GM21367 (cell line): Measurements from ENCODE around the gene TAS1R3.

ENCODE experiments used
- ATAC-seq: cut with Tn5 transposase; IDR thresholded peaks from one replicate; pipeline ENCODE4 v1.9.1; 2021; ENCODE audit not compliant: unreplicated experiment

Gene TAS1R3

DNA sequence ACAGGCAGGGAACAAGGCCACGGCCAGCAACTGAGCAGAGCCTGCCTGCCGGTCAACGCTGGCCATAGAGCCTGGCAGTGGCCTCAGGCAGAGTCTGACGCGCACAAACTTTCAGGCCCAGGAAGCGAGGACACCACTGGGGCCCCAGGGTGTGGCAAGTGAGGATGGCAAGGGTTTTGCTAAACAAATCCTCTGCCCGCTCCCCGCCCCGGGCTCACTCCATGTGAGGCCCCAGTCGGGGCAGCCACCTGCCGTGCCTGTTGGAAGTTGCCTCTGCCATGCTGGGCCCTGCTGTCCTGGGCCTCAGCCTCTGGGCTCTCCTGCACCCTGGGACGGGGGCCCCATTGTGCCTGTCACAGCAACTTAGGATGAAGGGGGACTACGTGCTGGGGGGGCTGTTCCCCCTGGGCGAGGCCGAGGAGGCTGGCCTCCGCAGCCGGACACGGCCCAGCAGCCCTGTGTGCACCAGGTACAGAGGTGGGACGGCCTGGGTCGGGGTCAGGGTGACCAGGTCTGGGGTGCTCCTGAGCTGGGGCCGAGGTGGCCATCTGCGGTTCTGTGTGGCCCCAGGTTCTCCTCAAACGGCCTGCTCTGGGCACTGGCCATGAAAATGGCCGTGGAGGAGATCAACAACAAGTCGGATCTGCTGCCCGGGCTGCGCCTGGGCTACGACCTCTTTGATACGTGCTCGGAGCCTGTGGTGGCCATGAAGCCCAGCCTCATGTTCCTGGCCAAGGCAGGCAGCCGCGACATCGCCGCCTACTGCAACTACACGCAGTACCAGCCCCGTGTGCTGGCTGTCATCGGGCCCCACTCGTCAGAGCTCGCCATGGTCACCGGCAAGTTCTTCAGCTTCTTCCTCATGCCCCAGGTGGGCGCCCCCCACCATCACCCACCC lies at the start of gene TAS1R3:
TAS1R3 (plus strand) TSS at position 213 of the 898 bp plus-strand sequence; CDS start at position 279, 66 bp downstream.
- ATAC-seq = no peak

DNA sequence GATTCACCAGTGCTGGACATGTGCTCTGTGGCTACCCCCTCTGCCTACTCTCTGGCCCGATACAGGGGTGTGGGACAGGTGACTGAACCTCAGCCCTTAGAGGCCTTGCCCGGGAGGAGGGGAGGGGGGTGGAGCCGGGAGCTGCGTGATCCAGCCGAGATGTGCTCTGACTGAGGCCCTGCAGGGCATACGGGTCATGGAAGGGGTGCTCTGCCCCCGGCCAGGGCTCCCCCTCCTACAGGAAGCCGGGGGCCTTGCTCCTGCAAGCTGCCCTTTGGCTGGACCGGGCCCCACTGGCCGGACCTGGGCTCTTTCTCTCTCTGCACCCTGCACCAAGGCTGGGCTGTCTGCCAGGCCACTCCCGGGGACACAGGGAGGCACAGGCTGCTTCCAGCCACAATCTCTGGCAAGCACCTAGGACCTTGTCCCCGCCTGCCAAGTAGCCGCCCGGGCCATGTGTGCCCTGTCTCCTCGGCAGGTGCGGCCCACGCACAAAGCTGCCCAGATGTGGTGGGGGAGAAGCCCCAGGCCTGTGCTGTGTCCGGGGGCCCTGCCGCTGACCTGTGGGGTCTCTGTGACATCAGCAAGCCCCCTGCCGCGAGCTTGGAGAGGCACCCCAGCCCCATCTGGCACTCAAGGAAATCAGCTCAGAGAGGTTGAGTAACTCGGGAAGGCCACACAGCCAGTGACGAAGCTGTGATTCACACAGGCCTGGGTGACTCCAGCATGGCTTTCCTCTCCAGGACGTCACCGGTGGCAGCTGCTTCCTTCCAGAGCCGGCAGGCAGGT lies 49.4 kb upstream of the TAS1R3 start:
- no peak for ATAC-seq

DNA sequence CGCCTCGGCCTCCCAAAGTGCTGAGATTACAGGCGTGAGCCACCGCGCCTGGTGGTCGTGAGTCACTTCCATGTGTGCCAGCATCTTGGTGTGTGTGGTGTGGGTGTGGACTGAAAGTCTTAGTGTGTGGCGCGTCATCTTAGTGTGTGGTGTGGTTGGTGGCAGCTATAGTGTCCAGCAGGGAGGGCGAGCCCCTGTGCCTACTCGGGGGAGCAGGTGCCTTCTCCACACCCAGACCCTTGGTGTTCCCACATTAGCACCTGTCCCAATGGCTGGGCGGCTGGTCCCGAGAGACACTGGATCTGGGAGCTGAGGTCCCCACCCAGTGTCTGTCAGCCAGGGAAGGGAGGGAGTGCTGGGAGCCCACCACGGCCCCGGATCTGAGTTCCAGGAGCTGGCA lies 48.1 kb upstream of the TAS1R3 start:
- no peak for ATAC-seq

DNA sequence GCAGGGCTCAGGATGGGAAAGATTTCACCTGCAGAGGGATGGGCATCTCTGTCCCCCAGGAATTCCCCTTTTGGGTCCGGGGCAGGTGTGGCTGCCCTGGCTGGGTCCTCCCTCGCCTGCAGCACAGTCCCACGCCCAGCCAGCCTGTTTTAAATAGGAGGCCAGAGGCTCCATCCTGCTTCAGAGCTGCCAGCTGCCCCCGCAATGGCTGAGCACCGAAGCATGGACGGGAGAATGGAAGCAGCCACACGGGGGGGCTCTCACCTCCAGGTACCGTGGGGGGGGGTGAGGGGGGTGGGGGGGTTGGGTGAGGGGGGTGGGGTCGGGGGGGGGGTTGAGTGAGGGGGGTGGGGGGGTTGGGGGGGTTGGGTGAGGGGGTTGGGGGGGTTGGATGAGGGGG lies 47.3 kb upstream of the TAS1R3 start:
- no peak for ATAC-seq

DNA sequence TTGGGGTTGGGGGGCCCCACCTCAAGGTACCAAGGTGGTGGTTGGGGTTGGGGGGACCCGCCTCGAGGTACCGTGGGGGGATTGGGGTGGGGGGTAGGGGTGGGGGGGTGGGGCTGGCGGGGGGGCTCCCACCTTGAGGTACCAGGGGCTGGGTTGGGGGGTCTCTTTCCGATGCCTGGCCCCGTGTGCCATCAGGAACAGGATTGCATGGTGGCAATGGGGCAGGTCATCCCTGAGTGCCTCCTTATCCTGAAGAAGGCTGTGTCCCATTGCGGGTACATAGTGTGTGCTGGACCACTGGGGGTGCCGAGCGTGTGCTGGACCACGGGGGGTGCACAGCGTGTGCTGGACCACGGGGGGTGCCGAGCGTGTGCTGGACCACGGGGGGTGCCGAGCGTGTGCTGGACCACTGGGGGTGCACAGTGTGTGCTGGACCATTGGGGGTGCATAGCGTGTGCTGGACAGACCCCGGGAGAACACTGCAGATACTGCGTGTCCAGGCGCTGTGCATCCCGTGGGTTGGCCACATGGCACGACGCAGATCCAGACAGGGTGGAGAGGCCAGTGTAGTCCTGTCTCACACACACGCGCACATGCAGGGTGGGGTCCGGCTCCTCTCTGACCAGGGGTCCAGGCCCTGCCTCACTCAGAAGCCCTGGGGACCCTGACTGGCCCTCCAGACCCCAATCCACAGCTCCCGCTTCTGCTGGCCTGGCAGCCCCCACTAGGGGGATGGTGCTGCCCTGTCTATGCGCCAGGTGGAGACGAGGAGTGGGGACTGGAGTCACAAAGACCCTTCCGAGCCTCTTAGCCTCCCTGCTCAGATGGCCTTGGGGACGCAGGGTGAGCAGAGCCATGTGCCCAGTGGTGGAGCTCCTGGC lies 46.6 kb upstream of the TAS1R3 start:
- ATAC-seq = no peak

DNA sequence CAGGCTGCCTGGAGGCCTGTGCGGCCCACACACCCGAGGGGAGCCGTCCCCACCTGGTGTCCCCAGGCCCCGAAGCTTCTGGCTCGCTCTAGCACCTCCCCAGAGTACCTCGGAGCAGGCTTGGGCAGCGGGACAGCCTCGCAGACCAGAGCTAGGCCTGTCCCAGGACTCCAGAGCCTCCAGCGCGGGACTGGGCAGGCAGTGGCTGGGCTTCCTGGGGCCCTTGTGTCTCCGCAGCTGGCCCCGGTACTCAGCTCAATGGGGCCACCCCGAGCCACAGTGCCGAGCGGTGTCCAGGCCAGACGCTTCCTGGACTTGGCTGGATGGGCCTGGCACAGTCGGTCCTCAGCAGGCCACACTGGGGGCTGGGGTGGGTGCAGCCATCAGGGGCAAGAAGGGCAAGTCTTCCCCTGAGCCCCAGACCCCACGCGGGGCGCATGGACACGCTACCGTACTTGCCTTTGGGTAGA lies 45.9 kb upstream of the TAS1R3 start:
- no peak for ATAC-seq

DNA sequence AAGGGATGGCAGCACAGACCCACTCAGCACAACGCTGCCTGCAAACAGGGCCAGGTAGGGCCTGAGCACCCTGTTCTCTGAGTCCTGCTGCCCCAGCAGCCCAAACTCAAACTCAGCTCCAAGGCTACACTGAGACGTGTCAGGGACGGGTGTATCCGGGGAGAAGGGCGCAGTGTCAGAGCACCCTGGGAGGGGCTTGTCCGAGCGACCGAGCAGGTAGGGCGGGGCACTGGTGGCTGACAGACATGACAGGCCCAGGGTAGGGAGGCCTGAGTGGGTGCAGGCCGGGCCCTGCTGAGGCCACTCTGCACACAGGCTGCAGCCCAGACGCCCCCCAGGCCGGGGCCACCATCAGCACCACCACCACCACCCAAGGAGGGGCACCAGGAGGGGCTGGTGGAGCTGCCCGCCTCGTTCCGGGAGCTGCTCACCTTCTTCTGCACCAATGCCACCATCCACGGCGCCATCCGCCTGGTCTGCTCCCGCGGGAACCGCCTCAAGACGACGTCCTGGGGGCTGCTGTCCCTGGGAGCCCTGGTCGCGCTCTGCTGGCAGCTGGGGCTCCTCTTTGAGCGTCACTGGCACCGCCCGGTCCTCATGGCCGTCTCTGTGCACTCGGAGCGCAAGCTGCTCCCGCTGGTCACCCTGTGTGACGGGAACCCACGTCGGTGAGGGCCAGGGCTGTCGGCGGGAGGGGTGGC lies 45.3 kb upstream of the TAS1R3 start:
- ATAC-seq = no peak

DNA sequence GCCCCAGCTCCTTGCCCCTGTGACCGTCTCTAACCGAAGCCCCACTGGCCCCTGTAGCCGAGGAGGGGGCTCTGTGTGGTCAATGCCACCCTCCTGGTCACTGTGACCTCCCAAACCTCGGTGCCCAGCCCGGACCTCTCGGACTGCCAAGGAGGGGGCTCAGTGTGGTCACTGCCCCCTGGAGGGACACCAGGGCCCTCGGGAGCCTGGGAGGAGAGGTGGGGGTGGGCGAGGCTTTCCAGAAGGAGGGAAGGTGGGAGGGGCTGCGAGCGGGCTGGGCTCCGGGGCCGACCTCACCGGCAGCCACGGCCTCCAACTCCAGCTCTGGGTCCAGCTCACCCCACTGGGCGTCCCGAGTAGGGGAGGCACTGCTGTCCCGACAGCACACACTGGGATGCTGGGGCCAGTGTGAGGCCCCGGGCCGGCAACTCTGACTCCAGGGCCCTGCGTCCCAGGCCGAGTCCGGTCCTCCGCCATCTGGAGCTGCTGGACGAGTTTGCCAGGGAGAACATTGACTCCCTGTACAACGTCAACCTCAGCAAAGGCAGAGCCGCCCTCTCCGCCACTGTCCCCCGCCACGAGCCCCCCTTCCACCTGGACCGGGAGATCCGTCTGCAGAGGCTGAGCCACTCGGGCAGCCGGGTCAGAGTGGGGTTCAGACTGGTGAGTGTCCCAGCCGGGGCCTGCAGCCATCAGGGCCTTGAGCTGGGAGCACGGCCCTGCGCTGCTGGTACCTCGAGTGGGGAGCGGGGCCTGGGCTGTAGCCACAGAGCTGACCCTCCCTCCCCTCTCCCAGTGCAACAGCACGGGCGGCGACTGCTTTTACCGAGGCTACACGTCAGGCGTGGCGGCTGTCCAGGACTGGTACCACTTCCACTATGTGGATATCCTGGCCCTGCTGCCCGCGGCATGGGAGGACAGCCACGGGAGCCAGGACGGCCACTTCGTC lies 44.5 kb upstream of the TAS1R3 start:
- ATAC-seq = no peak

DNA sequence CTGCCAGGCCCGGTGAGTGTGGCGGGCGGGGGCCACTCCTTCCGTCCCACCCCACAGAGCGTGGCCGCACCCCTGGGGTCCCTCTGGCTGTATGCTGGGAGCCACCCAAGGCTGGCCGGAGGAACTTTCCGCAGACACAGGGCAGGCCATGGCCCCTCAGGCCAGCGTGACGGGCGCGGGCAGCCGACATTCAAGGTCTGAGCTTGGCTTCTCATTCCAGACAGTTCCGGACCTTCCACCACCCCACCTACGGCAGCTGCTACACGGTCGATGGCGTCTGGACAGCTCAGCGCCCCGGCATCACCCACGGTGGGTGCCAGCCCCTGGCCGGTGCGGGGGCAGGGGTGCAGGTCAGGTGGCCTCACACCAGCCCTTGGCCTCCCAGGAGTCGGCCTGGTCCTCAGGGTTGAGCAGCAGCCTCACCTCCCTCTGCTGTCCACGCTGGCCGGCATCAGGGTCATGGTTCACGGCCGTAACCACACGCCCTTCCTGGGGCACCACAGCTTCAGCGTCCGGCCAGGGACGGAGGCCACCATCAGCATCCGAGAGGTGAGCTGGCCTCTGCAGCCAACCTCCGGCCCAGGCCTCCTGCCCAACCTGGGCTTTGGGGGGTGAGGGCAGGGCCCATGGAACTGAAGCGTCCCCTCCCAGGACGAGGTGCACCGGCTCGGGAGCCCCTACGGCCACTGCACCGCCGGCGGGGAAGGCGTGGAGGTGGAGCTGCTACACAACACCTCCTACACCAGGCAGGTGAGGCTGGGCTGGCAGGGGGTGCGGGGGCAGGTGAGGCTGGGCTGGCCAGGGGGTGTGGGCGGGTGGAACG lies 43.6 kb upstream of the TAS1R3 start:
- ATAC-seq = no peak

DNA sequence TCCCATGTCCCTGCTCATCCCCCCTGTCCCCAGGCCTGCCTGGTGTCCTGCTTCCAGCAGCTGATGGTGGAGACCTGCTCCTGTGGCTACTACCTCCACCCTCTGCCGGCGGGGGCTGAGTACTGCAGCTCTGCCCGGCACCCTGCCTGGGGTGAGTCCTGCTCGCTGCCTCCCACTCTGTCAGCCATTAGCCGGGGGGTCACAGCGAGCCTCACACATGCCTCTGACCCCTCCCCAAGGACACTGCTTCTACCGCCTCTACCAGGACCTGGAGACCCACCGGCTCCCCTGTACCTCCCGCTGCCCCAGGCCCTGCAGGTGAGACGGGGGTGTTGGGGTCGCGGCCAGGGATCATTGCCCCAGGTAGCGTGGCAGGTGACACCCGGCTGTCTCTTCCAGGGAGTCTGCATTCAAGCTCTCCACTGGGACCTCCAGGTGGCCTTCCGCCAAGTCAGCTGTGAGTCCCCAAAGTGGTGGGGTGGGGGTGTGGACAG lies 40.8 kb upstream of the TAS1R3 start:
- no peak for ATAC-seq

DNA sequence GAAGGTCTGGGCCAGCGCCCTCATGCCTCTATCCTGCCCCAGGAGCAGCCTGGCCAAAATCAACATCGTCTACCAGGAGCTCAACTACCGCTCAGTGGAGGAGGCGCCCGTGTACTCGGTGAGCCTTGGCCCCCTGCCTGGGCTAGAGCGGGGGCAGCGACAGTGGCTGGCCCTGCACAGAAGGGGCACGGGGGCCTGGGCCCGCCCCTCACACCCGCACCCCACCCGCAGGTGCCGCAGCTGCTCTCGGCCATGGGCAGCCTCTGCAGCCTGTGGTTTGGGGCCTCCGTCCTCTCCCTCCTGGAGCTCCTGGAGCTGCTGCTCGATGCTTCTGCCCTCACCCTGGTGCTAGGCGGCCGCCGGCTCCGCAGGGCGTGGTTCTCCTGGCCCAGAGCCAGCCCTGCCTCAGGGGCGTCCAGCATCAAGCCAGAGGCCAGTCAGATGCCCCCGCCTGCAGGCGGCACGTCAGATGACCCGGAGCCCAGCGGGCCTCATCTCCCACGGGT lies 40.0 kb upstream of the TAS1R3 start:
- ATAC-seq = no peak

DNA sequence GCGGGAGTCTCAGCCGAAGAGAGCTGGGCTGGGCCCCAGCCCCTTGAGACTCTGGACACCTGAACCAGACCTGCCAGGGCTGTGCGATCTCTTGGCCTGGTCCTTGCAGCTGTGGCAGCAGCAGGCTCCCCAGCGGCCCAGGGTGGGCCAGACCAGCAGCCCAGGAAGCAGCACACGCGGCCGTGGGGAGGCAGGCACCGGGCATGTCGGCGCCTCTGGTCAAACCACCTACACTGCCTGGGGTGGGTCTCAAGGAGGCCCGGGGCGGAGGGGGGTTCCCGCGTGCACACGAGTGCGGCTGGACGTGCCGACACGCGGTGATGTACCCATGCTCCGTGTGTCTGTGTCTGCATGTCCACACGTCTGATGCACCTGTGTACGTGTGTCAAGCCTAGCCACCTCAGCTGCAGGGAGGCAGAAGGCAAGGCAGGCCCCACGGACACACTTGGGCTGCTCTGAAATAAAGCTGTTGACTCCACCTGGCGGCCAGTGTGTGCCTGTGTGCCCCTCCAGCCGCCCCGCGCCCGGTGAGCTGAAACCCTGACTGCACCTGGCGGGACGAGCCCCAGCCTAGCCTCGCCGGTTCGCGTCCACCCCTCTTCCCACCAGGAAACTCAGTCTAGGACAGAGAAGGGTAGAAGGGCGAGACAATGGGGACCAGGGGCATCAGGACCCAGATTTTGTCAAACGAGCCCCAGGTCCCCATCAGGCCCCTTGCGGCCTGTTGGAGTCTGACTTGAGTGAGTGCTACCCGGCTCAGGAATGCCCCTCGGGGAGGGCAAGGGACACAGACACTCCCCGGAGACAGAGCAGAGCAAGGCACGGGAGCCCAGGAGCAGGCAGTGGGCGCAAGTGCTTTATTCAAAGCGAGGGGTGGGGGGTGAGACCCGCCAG lies 39.3 kb upstream of the TAS1R3 start:
- no peak for ATAC-seq

DNA sequence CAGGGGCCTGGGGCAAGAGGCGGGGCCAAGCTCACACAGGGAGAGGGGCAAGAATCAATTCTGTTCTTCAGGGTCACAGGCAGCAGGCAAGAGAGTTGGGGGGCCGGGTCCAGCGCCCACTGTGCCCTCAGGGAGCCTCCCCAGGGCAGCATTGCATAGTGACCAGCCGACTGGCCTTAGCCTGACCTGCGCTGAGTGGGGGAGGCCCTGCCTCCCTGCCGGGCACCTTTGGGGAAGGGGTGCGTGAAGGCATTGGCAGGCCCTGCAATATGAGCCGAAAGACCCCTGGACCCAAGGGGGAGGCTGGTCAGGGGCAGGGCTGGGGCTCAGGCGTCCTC lies 38.7 kb upstream of the TAS1R3 start:
- ATAC-seq = no peak

DNA sequence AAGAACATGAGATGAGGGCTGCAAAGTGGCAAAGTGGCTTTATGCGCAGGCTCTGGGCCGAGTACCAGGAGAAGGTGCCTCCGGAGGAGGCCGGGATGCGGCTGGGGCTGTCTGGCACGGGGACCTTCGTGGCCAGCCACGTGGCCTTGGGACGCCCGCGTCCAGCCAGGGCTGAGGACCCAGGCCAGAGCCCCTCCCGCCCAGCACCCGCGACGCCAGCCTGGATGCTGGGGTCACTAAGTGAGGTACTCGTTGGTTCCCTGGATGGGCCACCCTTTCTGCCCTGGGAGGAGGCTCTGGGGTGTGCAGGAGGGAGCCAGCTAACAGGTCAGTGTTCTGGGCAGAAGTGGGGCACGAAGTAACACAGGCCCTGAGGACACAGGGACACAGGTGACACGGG lies 38.2 kb upstream of the TAS1R3 start:
- ATAC-seq = no peak

DNA sequence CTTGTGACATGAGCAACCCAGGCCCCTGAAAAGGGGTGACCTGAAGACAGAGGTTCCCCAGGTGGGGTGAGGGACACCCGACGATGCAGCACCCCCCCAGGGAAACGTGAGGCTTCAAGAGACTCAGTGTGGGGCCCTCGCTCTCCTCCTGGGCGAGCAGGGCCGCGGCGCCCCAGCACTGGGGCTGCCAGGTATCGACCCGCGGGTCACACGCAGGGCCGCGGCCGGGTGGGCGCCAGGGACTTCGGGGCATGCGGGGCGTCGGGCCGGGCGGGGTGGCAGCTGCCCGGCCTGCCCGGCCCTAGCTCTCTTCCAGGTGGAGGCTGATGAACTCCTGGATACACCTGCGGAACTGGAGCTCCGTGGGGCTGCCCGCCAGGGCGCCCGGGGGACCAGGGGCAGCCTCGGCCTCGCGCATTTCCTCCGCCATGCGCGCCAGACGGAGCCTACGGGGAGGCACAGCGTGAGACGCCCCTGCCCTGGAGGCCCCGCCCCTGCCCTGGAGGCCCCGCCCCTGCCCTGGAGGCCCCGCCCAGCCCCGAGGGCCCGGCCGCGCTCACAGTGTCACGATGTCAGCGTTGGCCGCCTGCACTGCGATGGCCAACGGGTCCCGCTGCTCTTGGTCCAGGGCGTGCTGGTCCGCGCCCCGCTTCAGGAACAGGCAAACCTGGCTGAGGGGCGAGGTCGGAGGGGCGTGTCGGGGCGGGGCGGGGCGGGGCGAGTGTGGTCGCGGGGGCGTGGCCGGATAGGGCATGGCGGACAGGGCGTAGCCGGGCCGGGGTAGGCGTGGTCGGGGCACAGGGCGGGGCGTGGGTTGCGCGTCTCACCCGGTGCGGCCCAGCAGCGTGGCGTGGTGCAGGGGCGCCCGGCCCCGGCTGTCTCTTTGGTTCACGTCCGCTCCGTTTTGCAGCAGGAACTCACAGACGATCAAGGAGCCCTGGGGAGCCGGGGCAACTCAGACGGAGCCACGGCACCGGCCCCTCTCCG lies 37.5 kb upstream of the TAS1R3 start:
- ATAC-seq = no peak
